8988T (cell line): Measurements from ENCODE around the gene GXYLT1.
"Not testable (repeated sequence)": the region's sequence is repeated elsewhere in the genome, so short reads cannot be mapped to it uniquely, and the experiment has no call there.

Source experiments
- DNase-seq: peaks from one replicate; pipeline ENCODE4 v3.0.0; 2011

GXYLT1 gene

GRCh38 chr12:42091769-42092168 is 52.9 kb downstream of the GXYLT1 start:
- no peak for DNase-seq

GRCh38 chr12:42090899-42091298 is 53.8 kb downstream of the GXYLT1 start:
- no peak for DNase-seq

DNA sequence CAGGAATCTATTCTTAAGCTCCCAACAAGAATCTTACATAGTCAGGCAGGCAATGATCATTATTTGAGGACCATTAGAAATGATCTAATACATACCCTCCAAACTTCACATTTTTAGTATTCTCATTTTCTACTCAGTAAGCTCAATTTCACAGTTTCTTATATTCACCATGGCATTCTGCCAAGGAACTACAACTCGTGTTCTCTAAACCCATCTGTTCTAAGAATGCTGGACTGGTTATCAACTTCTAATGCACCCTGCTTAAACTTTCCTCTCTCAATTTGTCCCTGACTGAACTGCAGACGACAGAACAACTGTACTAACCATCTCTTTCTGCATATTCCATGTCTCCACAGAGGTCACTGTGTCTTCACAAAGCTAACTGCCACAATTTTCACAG is 58.6 kb downstream of the GXYLT1 start:
- no peak for DNase-seq

DNA sequence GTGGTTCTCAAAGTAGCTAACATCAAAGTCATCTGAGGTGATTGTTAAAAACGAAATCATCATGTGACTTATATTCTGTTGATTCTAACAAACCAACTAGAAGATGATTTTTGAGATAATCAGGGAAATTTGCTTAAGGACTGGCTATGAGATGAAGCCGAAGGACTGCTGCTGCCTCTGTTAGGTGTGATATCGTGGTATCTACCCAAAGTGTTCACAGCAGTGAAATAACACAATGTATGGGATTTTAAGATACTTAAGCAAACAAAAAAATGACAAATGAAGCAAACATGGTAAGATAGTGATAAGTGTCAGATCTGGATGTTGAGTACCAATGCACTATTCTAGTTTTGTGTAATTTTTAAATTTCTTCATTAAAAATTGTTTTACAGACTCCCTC is 59.1 kb downstream of the GXYLT1 start:
- no peak for DNase-seq

DNA sequence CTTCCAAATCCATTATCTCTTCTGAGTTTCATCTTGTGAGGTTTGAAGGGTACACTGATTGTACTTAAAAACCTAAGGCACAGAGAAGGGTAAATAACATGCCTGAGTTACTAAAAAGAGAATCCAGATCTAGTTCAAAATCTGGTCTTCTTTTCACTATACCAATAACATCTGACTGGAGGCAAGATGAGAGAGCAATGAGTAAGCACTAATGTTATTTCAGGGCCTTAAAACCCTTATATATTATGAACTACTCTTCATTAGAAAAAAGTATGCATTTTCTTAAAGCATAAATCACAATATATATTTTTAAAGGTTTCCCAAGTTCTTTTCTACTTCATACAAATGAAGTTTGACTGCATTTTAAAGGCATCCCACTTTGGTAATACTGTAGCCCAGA is 60.2 kb downstream of the GXYLT1 start:
- DNase-seq: no peak

- DNase-seq: no peak
These were observed 67.7 kb downstream of the GXYLT1 start for GRCh38 chr12:42076976-42077375.

DNA sequence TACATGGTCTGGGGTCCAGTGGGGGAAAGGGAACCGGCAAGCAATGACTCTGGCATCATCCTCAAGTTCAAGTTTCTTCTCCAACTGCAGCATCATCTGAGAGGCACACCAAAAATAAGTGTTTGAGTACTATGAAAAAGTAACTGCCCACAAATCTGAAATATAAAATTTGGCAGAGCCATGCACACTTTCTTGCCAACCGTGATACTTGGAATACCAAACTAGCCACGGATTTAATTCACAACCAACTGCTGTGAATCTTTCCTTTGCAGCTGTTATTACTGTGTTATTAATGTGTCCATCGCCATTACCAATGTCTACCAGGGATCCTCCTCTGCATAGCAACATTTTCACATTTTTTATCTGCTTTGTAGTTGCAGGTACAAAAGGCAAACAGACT is 74.6 kb downstream of the GXYLT1 start:
- DNase-seq: no peak

DNA sequence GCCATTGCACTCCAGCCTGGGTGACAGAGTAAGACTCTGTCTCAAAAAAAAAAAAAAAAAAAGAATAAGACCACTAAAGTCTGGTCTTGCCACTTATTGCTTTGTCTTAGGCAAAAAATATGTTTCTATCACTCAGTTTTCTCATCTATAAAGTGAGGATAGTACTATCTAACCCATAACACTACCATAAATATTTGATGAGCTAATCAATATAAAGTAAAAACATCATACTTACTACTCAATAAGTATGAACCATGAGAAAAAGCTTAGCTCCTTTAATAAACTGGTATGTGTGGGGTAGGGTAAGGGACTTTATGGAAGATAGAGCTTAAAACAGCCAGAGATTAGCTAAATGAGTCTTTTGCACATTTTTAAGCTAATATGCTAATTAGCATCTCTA is 85.5 kb downstream of the GXYLT1 start:
- no peak for DNase-seq

GRCh38 chr12:42056130-42056529 is 88.5 kb downstream of the GXYLT1 start:
- DNase-seq: no peak

DNA sequence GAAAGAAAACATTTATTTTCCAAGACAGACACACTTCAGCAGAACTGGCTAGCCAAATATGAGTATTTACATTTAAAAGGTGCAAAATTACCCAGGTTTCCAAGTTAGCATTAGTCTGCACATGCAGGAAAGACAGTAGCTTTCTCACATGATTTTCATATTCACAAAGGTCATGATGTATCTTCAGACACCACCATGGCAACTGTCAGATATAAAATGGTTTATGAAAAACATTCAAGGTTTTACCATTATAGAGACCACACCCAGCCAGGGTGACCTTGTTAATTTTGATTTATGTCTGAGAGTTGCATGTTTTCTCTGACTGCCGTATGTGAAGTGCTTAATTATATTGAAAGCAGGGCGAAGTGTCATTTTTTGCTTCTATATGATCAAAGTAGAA is 91.2 kb downstream of the GXYLT1 start:
- DNase-seq: no peak

DNA sequence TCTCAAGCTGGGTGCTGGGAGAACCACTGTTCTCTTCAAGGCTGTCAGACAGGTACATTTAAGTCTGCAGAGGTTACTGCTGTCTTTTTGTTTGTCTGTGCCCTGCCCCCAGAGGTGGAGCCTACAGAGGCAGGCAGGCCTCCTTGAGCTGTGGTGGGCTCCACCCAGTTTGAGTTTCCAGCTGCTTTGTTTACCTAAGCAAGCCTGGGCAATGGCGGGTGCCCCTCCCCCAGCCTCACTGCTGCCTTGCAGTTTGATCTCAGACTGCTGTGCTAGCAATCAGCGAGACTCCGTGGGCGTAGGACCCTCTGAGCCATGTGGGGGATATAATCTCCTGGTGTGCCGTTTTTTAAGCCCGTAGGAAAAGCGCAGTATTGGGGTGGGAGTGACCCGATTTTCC is 95.7 kb downstream of the GXYLT1 start:
- not testable (repeated sequence) for DNase-seq

DNA sequence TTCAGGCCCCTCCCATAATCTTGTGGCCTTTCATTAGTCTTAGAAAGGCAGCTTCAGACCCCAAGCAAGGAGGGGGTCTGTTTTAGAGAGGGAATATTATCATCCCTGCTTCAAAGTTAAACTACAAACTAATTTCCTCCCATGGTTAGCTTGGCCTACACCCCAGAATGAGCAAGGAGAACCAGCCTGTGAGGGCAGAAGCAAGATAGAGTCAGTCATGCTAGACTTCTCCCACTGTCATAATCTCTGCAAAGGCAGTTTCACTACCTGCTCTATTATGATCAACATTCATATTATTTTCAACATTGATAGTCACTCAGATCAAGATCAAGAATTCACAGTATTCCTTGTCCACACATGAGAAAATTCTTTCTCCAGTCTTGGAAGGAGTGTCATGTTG is 105.1 kb downstream of the GXYLT1 start:
- DNase-seq: no peak

DNA sequence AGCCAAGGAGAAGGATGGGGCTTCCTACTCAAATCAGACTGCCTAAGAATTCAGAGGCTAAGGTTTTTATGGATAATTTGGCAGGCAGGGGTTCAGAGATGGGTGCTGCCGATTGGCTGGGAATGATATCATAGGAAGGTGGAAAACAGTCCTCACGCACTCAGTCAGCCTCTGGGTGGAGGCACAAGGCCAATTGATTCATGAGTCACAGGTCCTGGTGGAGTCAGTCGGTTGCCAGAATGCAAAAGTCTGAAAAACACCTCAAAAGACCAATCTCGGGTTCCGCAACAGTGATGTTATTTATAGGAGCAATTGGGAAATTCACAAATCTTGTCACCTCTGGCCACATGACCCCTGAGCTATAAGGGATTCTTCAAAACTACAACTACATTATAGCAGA is 105.5 kb downstream of the GXYLT1 start:
- DNase-seq: no peak

DNA sequence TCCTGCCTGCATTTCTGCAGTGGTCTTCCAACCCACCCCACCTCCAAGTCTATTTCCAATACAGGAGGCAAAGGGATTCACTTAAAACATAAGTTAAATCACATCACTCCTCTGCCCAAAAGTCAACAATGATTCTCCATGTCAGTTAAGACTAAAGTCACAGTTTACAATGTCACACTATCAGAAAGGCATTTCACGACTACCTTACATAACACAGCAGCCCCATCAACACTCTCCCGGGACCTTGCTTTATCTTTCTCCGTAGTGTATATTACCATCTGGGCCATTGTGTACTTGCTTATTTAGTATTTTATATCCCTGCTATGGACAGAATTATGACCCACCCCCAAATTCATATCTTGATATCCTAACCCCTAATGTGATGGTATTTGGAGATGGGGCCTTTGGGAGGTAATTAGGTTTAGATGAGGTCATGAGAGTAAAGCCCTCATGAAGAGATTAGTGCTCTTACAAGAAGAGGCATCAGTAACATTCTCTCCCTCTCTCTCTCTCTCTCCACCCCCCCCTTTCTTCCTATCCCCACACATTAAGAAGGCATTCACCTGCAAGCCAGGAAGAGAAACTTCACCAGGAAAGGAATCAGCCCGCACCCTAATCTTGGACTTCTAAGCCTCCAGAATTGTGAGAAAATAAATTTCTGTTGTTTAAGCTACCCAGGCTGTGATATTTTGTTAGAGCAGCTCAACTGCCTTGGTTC is 112.7 kb downstream of the GXYLT1 start:
- DNase-seq: no peak
